GM12878 (cell line): ENCODE measurements around the gene TMEM132D. TPM values are rescaled to one million over a fixed set of nuclear protein-coding genes. Genes with fewer than 3 reads are reported as not detected.

Experiments used
- ATAC-seq: fragments of 200-7000 bp; cut with Tn5 transposase; 3 replicates; pipeline ENCODE4 v1.9.1; 2020; ENCODE audit warnings: mild to moderate bottlenecking, moderate library complexity
- BruUV-seq: library from RNA; stranded (reverse); fragments of 400-500 nt; replicated peaks from 2 replicates; lab custom pipeline; 2021; lab: Mats Ljungman, UMichigan
- CTCF ChIA-PET: fragments of 300-600 bp; sonication (Branson Sonifier 250); formaldehyde crosslinking; extraction: SDS; loops from one replicate; lab custom pipeline; 2021; ENCODE audit warnings: inconsistent platforms; lab: Yijun Ruan, JAX
- POLR2A ChIA-PET: fragments of 350-600 bp; formaldehyde crosslinking; extraction: SDS; loops from one replicate; lab custom pipeline; 2021; ENCODE audit warnings: inconsistent platforms; lab: Charles Lee
- RAD21 ChIA-PET: fragments of 300-600 bp; sonication (Branson Sonifier 250); formaldehyde crosslinking; loops from one replicate; lab custom pipeline; 2023; ENCODE audit warnings: antibody characterized with exemption; ENCODE audit not compliant: unreplicated experiment; lab: Charles Lee
- SMC1A ChIA-PET: fragments of 300-600 bp; sonication (Branson Sonifier 250); formaldehyde crosslinking; loops from one replicate; lab custom pipeline; 2023; ENCODE audit not compliant: unreplicated experiment, uncharacterized antibody; lab: Charles Lee
- DNase-seq: peaks from one replicate; pipeline ENCODE4 v3.0.0-alpha.2; 2011; ENCODE audit warnings: low read depth, low spot score
- FAIRE-seq: peaks from 3 replicates; lab custom pipeline; 2011; peaks lifted over from hg19 to GRCh38; lab: Jason Lieb, UNC
- H2AFZ ChIP-seq: 2 replicates; pipeline ENCODE4 v1.6.0; 2011; ENCODE audit warnings: low read depth, low read length, control low read depth; ENCODE audit not compliant: control insufficient read depth
- H3K27ac ChIP-seq: 2 replicates; pipeline ENCODE4 v1.5.1; 2011; ENCODE audit warnings: control low read depth; ENCODE audit not compliant: control insufficient read depth, insufficient read depth
- H3K27me3 ChIP-seq, 2 experiments: replicated peaks in 1 of 2; 2 replicates each; pipeline versions ENCODE4 v1.6.0 to v1.6.1; 2011; ENCODE audit warnings: low read length in 1 of 2; ENCODE audit not compliant: control insufficient read depth in 2 of 2, insufficient read depth in 2 of 2
- H3K36me3 ChIP-seq, 2 experiments: 2 replicates each; pipeline ENCODE4 v1.5.1; 2011; ENCODE audit warnings: low read length in 1 of 2; ENCODE audit not compliant: control insufficient read depth in 2 of 2, insufficient read depth in 2 of 2
- H3K4me1 ChIP-seq: 2 replicates; pipeline ENCODE4 v1.6.1; 2011; ENCODE audit warnings: mild to moderate bottlenecking, low read length, moderate library complexity, mixed read lengths; ENCODE audit not compliant: control insufficient read depth, insufficient read depth
- H3K4me2 ChIP-seq: 2 replicates; pipeline ENCODE4 v1.6.0; 2011; ENCODE audit warnings: control low read depth; ENCODE audit not compliant: control insufficient read depth, insufficient read depth
- H3K4me3 ChIP-seq: fragments of 200-600 bp; sonication (generic); 2 replicates; pipeline ENCODE4 v1.5.1; 2016
- H3K79me2 ChIP-seq: 2 replicates; pipeline ENCODE4 v1.6.0; 2011; ENCODE audit warnings: low read length; ENCODE audit not compliant: control insufficient read depth, insufficient read depth
- H3K9ac ChIP-seq: 2 replicates; pipeline ENCODE4 v1.8.0; 2011; ENCODE audit warnings: low read length, control low read depth, mixed read lengths; ENCODE audit not compliant: control insufficient read depth, insufficient read depth
- H3K9me3 ChIP-seq: replicated peaks from 3 replicates; pipeline ENCODE4 v1.5.1; 2011; ENCODE audit warnings: mild to moderate bottlenecking, low read length; ENCODE audit not compliant: control insufficient read depth, insufficient read depth
- H4K20me1 ChIP-seq: 2 replicates; pipeline ENCODE4 v1.6.0; 2011; ENCODE audit not compliant: control insufficient read depth, insufficient read depth
- ATF7 ChIP-seq: fragments of 450-650 bp; IDR thresholded peaks from 2 replicates; pipeline ENCODE4 v1.6.1; 2016; ENCODE audit warnings: low read depth, mild to moderate bottlenecking
- JUND ChIP-seq: IDR thresholded peaks from 2 replicates; pipeline ENCODE4 v1.6.1; 2012; ENCODE audit warnings: low read depth, mild to moderate bottlenecking, low read length, improper control_type of control experiment, moderate library complexity
- MXI1 ChIP-seq: fragments of 150-350 bp; IDR thresholded peaks from 2 replicates; pipeline ENCODE4 v1.6.1; 2011; ENCODE audit warnings: low read depth, mild to moderate bottlenecking, inconsistent platforms, low read length, improper control_type of control experiment
- SRF ChIP-seq, 2 experiments: IDR thresholded peaks; 2 replicates each; pipeline ENCODE4 v1.6.1; 2011; ENCODE audit warnings: low read depth in 2 of 2, low read length in 2 of 2, mild to moderate bottlenecking in 1 of 2, moderate library complexity in 1 of 2
- WGBS: methylation state at CpG from one replicate; pipeline ENCODE4 v1.1.6; 2016; ENCODE audit warnings: low lambda C conversion rate; ENCODE audit not compliant: insufficient replicate concordance, insufficient coverage; ENCODE audit errors: missing lambda C conversion rate; 5-methylcytosine and 5-hydroxymethylcytosine counted together
- in situ Hi-C: fragments of 300-500 bp; cut with MboI; formaldehyde crosslinking; loops from 9 replicates; pipeline ENCODE4 v1.14.3; 2018; ENCODE audit warnings: mixed read lengths
- intact Hi-C: fragments of 100-400 bp; cut with micrococcal nuclease; formaldehyde crosslinking; loops from one replicate; pipeline ENCODE4 v1.14.2; 2022; ENCODE audit not compliant: unreplicated experiment
- polyA plus RNA-seq, 11 experiments: library from polyadenylated mRNA; depleted of rRNA in 4 of 11; unstranded in 6 of 11; stranded (reverse) in 5 of 11; fragments of >200 nt; fragmentation: Nextera tagmentation in 4 of 11; fragmentation: Illumina TruSeq in 1 of 11; extraction: Ambion mirVana in 4 of 11; extraction: Trizol in 1 of 11; gene quantifications; 1 replicate in 1 of 11; 2 replicates in 10 of 11; pipeline versions ENCODE4 v1.2.1 to v1.2.3, GENCODE V29; 2011 to 2016; ENCODE audit warnings: inconsistent platforms in 2 of 11, missing spikeins in 2 of 11, low read depth in 1 of 11
- total RNA-seq, 4 experiments: library from RNA; depleted of rRNA in 3 of 4; stranded (reverse); fragments of >200 nt in 3 of 4; fragmentation: Illumina TruSeq in 1 of 4; extraction: Trizol in 1 of 4; gene quantifications; 2 replicates each; pipeline versions ENCODE4 v1.2.1 to v1.2.3, GENCODE V29; 2013 to 2021
- TF ChIP-seq, protein P1 (sequence below): fragments of 450-650 bp; IDR thresholded peaks from 2 replicates; pipeline ENCODE4 v1.6.1; 2017; ENCODE audit warnings: mild to moderate bottlenecking
- TF ChIP-seq, protein P2 (sequence below): fragments of 150-350 bp; IDR thresholded peaks from 2 replicates; pipeline ENCODE4 v1.6.1; 2014; ENCODE audit warnings: mild to moderate bottlenecking, low read depth, low read length
- TF ChIP-seq, protein P3 (sequence below): fragments of 450-650 bp; formaldehyde crosslinking; IDR thresholded peaks from 2 replicates; pipeline ENCODE4 v1.4.0; 2022; ENCODE audit warnings: mild to moderate bottlenecking, moderate library complexity
- TF ChIP-seq, protein P4 (sequence below): fragments of 450-650 bp; IDR thresholded peaks from 2 replicates; pipeline ENCODE4 v1.6.1; 2017; ENCODE audit warnings: mild to moderate bottlenecking, low read depth, inconsistent platforms; ENCODE audit not compliant: poor library complexity, severe bottlenecking

TMEM132D gene
- total and polyA plus RNA-seq, 10 of the 15 experiments (the other 5 are each of a cell fraction or from before 2014, with no cell fraction given), result under 0.01 to 0.12 (median 0.02) TPM; not detected in 3

DNA sequence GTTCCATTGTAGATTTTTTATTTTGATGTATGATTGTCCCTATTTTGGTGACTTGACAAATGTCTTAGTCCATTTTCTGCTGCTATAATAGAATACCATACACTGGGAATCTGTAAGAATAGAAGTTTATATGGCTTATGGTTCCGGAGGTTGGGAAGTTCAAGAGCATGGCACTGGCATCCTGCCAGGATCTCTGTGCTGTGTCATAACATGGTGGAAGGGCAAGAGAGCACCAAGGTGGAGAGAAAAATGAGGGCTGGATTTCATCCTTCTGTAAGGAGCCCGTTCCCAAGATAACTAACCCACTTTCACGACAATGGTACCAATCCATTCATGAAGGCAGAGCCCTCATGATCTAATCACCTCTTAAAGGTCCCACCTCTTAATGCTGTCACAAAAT, 176.7 kb downstream of the TMEM132D start:
- WGBS, result 17% methylated on average over 3 of the region's 3 CpGs
- no peak overlapping the region for H3K4me3 ChIP-seq
- ChIA-PET RAD21 (no interaction called here), SMC1A (no interaction called here), CTCF (interaction anchor here (0.7 kb wide), 1 partner anchor 75 kb away, joined by 3 read pairs; no protein-coding TSS in a partner anchor), POLR2A (no interaction called here)
- BruUV-seq, result no TSS peak
- H3K79me2 ChIP-seq, result no peaks in the 10 kb centered on the region
- H3K4me2 ChIP-seq, result no peak overlapping the region
- DNase-seq, result no peak
- ATAC-seq, result no peak
- H2AFZ ChIP-seq, result no peak overlapping the region
- H3K4me1 ChIP-seq, result no peaks in the 10 kb centered on the region
- TF ChIP-seq, protein P1, sequence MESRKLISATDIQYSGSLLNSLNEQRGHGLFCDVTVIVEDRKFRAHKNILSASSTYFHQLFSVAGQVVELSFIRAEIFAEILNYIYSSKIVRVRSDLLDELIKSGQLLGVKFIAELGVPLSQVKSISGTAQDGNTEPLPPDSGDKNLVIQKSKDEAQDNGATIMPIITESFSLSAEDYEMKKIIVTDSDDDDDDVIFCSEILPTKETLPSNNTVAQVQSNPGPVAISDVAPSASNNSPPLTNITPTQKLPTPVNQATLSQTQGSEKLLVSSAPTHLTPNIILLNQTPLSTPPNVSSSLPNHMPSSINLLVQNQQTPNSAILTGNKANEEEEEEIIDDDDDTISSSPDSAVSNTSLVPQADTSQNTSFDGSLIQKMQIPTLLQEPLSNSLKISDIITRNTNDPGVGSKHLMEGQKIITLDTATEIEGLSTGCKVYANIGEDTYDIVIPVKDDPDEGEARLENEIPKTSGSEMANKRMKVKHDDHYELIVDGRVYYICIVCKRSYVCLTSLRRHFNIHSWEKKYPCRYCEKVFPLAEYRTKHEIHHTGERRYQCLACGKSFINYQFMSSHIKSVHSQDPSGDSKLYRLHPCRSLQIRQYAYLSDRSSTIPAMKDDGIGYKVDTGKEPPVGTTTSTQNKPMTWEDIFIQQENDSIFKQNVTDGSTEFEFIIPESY, result no peak
- no peak overlapping the region for H3K9ac ChIP-seq
- H3K27ac ChIP-seq, result no peak overlapping the region
- in situ Hi-C loops (no loop called here), intact Hi-C loops (no loop called here)
- no peaks in the 10 kb centered on the region for H3K27me3 ChIP-seq
- H3K9me3 ChIP-seq, result no peaks in the 10 kb centered on the region
- FAIRE-seq, result no peak
- H4K20me1 ChIP-seq, result no peaks in the 10 kb centered on the region
- no peaks in the 10 kb centered on the region for H3K36me3 ChIP-seq

DNA sequence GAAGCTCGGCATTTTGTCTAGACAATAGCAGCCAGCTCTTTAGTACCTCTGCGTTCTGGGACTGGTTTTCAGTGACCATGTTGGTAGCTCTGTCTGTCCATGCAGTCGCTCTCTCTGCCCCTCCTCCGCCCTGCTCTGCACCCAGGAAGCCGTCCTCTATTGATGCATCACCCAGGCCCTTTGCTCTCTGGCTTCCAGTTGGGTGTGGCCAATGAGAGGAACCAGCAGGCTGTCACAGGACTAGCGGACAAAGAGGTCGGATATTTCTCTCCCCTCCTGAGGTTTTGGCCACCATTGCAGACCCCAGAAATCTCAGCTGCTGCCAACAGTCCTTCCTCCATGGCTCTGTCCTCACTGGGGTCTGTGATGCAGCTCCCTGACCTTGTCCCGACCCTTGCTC, 180.6 kb downstream of the TMEM132D start:
- H3K9ac ChIP-seq, result no peak overlapping the region
- H3K4me2 ChIP-seq, result no peak overlapping the region
- H3K79me2 ChIP-seq, result no peaks in the 10 kb centered on the region
- no peaks in the 10 kb centered on the region for H3K9me3 ChIP-seq
- no TSS peak for BruUV-seq
- no peaks in the 10 kb centered on the region for H4K20me1 ChIP-seq
- H2AFZ ChIP-seq, result no peak overlapping the region
- intact Hi-C loops (no loop called here), in situ Hi-C loops (no loop called here)
- ChIA-PET CTCF (no interaction called here), RAD21 (no interaction called here), SMC1A (no interaction called here), POLR2A (no interaction called here)
- WGBS, result 15% methylated on average over 8 of the region's 8 CpGs
- no peak overlapping the region for H3K4me3 ChIP-seq
- no peaks in the 10 kb centered on the region for H3K36me3 ChIP-seq
- FAIRE-seq (no peak), DNase-seq (no peak), ATAC-seq (no peak)
- no peaks in the 10 kb centered on the region for H3K4me1 ChIP-seq
- H3K27me3 ChIP-seq, result no peaks in the 10 kb centered on the region
- H3K27ac ChIP-seq, result no peak overlapping the region
- TF ChIP-seq, protein P2, sequence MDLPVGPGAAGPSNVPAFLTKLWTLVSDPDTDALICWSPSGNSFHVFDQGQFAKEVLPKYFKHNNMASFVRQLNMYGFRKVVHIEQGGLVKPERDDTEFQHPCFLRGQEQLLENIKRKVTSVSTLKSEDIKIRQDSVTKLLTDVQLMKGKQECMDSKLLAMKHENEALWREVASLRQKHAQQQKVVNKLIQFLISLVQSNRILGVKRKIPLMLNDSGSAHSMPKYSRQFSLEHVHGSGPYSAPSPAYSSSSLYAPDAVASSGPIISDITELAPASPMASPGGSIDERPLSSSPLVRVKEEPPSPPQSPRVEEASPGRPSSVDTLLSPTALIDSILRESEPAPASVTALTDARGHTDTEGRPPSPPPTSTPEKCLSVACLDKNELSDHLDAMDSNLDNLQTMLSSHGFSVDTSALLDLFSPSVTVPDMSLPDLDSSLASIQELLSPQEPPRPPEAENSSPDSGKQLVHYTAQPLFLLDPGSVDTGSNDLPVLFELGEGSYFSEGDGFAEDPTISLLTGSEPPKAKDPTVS, result no peak
- TF ChIP-seq SRF (IDR thresholded peaks at IDR 0.05; ENCODE audit: low read depth in 2 of 2, low read length in 2 of 2) (no peak), JUND (no peak), ATF7 (no peak), MXI1 (no peak)
- TF ChIP-seq, protein P3, sequence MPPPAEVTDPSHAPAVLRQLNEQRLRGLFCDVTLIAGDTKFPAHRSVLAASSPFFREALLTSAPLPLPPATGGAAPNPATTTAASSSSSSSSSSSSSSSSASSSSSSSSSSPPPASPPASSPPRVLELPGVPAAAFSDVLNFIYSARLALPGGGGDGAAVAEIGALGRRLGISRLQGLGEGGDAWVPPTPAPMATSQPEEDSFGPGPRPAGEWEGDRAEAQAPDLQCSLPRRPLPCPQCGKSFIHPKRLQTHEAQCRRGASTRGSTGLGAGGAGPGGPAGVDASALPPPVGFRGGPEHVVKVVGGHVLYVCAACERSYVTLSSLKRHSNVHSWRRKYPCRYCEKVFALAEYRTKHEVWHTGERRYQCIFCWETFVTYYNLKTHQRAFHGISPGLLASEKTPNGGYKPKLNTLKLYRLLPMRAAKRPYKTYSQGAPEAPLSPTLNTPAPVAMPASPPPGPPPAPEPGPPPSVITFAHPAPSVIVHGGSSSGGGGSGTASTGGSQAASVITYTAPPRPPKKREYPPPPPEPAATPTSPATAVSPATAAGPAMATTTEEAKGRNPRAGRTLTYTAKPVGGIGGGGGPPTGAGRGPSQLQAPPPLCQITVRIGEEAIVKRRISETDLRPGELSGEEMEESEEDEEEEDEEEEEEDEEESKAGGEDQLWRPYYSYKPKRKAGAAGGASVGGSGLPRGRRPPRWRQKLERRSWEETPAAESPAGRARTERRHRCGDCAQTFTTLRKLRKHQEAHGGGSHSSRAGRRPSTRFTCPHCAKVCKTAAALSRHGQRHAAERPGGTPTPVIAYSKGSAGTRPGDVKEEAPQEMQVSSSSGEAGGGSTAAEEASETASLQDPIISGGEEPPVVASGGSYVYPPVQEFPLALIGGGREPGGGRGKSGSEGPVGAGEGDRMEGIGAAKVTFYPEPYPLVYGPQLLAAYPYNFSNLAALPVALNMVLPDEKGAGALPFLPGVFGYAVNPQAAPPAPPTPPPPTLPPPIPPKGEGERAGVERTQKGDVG, result no peak
- TF ChIP-seq, protein P4, sequence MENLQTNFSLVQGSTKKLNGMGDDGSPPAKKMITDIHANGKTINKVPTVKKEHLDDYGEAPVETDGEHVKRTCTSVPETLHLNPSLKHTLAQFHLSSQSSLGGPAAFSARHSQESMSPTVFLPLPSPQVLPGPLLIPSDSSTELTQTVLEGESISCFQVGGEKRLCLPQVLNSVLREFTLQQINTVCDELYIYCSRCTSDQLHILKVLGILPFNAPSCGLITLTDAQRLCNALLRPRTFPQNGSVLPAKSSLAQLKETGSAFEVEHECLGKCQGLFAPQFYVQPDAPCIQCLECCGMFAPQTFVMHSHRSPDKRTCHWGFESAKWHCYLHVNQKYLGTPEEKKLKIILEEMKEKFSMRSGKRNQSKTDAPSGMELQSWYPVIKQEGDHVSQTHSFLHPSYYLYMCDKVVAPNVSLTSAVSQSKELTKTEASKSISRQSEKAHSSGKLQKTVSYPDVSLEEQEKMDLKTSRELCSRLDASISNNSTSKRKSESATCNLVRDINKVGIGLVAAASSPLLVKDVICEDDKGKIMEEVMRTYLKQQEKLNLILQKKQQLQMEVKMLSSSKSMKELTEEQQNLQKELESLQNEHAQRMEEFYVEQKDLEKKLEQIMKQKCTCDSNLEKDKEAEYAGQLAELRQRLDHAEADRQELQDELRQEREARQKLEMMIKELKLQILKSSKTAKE, result no peak
